Adrenal gland (tissue), 12 donors: ENCODE data around the gene PPP1R9B. TPM values are rescaled to one million over a fixed set of nuclear protein-coding genes. Genes with fewer than 3 reads are reported as not detected.

Experiments
- DNase-seq, 7 donors: peaks; one replicate each; pipeline ENCODE4 v3.0.0-alpha.2; 2019 to 2020
- H3K27ac ChIP-seq, 5 donors: fragments of 200-600 bp; sonication (generic) in 4 of 5; 1 replicate in 3 of 5; 2 replicates in 2 of 5; pipeline versions ENCODE4 v1.5.1 to v1.8.0; 2016 to 2020; ENCODE audit warnings: mild to moderate bottlenecking in 1 of 5
- H3K27me3 ChIP-seq: fragments of 200-600 bp; 2 replicates; pipeline ENCODE4 v1.8.0; 2021
- H3K36me3 ChIP-seq, 2 donors: fragments of 200-600 bp; replicated peaks in 1 of 2; 1 replicate in 1 of 2; 2 replicates in 1 of 2; pipeline versions ENCODE4 v1.5.1 to v1.8.0; 2018 to 2022
- H3K4me1 ChIP-seq, 2 donors: fragments of 200-600 bp; replicated peaks in 1 of 2; 1 replicate in 1 of 2; 2 replicates in 1 of 2; pipeline versions ENCODE4 v1.5.1 to v1.8.0; 2018 to 2021
- H3K4me3 ChIP-seq, 4 donors: fragments of 200-600 bp; sonication (generic) in 3 of 4; one replicate each; pipeline ENCODE4 v1.5.1; 2016 to 2018
- H3K9me3 ChIP-seq, 3 donors: fragments of 200-600 bp; sonication (generic) in 1 of 3; replicated peaks in 1 of 3; 1 replicate in 2 of 3; 2 replicates in 1 of 3; pipeline versions ENCODE4 v1.5.1 to v1.8.0; 2016 to 2021
- POLR2A ChIP-seq, 2 donors: fragments of 450-650 bp; IDR thresholded peaks; one replicate each; pipeline ENCODE4 v1.6.1; 2017; ENCODE audit warnings: antibody characterized with exemption in 2 of 2, mild to moderate bottlenecking in 2 of 2, moderate library complexity in 1 of 2
- WGBS, 4 donors: extraction: QIAGEN DNeasy Blood & Tissue Kit in 2 of 4; methylation state at CpG; one replicate each; pipeline versions ENCODE4 v1.1.5 to v1.1.7; 2013 to 2017; 5-methylcytosine and 5-hydroxymethylcytosine counted together
- intact Hi-C, 2 donors: fragments of 100-400 bp; cut with DNase I; formaldehyde crosslinking; loops; one replicate each; pipeline versions ENCODE4 v1.14.1 to v1.15.0; 2022 to 2023
- polyA plus RNA-seq, 3 donors: library from polyadenylated mRNA; stranded (reverse); fragments of 200-250 nt in 2 of 3; fragments of 350-450 nt in 1 of 3; fragmentation: Illumina TruSeq in 1 of 3; extraction: RNeasy Lipid Tissue Mini Kit (QIAGEN cat#74804) in 1 of 3; gene quantifications; one replicate each; pipeline ENCODE4 v1.2.3, GENCODE V29; 2013 to 2014
- total RNA-seq, 9 donors: library from RNA; depleted of rRNA in 4 of 9; stranded (reverse); fragments of >200 nt in 4 of 9; fragments of 120-200 nt in 1 of 9; fragmentation: NEBNext Ultra II Directional in 1 of 9; extraction: Animal tissue kit (Norgen Biotek cat#: 25700) in 1 of 9; gene quantifications; one replicate each; pipeline versions ENCODE4 v1.1.0 to v1.2.4, GENCODE V29; 2013 to 2023
- TF ChIP-seq, protein P1 (sequence below), 6 experiments: fragments of 450-650 bp in 4 of 6; fragments of 200-600 bp in 2 of 6; sonication (generic) in 1 of 6; IDR thresholded peaks; 1 replicate in 5 of 6; 2 replicates in 1 of 6; pipeline versions ENCODE4 v1.5.1 to v1.8.0; 2016 to 2021; ENCODE audit warnings: antibody characterized with exemption in 6 of 6, mild to moderate bottlenecking in 2 of 6, moderate library complexity in 1 of 6
- donor health status: healthy with polysubstance abuse.
- donor health status: Bipolar disorder and iron deficiency.
- donor health status: DM: yes; HTN: yes; CAD: no.
- donor health status: DM: no; HTN: no; CAD: no.
- donor health status: DM: no; HTN: no; CAD: no.
- donor health status: DM: yes; HTN: yes; CAD: no.

PPP1R9B gene
- total and polyA plus RNA-seq, 12 donors, result 21.8 to 128 (median 52.1) TPM

GRCh38 chr17:50190603-50191358, 40.3 kb upstream of the PPP1R9B start:
- H3K4me3 ChIP-seq, result no peak overlapping the region
- H3K27ac ChIP-seq, result no peak overlapping the region
- H3K36me3 ChIP-seq, result peaks cover 0 to 11% of the 10 kb centered on the region in 2 donors
- TF ChIP-seq POLR2A (IDR thresholded peaks at IDR 0.05), result no peak
- TF ChIP-seq, protein P1, sequence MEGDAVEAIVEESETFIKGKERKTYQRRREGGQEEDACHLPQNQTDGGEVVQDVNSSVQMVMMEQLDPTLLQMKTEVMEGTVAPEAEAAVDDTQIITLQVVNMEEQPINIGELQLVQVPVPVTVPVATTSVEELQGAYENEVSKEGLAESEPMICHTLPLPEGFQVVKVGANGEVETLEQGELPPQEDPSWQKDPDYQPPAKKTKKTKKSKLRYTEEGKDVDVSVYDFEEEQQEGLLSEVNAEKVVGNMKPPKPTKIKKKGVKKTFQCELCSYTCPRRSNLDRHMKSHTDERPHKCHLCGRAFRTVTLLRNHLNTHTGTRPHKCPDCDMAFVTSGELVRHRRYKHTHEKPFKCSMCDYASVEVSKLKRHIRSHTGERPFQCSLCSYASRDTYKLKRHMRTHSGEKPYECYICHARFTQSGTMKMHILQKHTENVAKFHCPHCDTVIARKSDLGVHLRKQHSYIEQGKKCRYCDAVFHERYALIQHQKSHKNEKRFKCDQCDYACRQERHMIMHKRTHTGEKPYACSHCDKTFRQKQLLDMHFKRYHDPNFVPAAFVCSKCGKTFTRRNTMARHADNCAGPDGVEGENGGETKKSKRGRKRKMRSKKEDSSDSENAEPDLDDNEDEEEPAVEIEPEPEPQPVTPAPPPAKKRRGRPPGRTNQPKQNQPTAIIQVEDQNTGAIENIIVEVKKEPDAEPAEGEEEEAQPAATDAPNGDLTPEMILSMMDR (IDR thresholded peaks at IDR 0.05), result no peak
- no peak for DNase-seq
- WGBS, 4 donors, result 81 to 88% (median 83%) methylated on average over 8 of the region's 8 CpGs
- H3K27me3 ChIP-seq, result no peaks in the 10 kb centered on the region
- H3K9me3 ChIP-seq, result no peaks in the 10 kb centered on the region
- intact Hi-C loops, result no loop called here
- H3K4me1 ChIP-seq, result no peaks in the 10 kb centered on the region

DNA sequence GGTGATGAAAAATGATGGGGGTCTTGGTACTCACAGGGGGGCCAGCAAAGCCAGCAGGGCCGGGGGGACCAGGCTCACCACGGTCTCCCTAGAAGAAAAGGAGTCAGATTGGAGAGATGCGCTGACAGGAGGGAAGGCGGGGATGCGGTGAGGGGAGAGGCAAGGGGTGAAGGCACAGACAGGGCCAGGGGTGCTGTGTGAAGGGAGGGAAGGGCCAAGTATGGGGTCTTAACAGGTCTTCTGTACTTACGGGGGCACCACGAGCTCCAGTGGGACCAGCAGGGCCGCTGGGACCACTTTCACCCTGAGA, 39.8 kb upstream of the PPP1R9B start:
- WGBS, 4 donors, result 72 to 85% (median 77%) methylated on average over 8 of the region's 8 CpGs
- Histone ChIP-seq H3K27ac (no peak overlapping the region), H3K27me3 (no peaks in the 10 kb centered on the region), H3K9me3 (no peaks in the 10 kb centered on the region), H3K4me1 (no peaks in the 10 kb centered on the region), H3K36me3 (peaks cover 0 to 11% of the 10 kb centered on the region in 2 donors), H3K4me3 (no peak overlapping the region)
- no peak for TF ChIP-seq POLR2A (IDR thresholded peaks at IDR 0.05)
- TF ChIP-seq, protein P1 (IDR thresholded peaks at IDR 0.05), result no peak
- no peak for DNase-seq
- intact Hi-C loops, result no loop called here

DNA sequence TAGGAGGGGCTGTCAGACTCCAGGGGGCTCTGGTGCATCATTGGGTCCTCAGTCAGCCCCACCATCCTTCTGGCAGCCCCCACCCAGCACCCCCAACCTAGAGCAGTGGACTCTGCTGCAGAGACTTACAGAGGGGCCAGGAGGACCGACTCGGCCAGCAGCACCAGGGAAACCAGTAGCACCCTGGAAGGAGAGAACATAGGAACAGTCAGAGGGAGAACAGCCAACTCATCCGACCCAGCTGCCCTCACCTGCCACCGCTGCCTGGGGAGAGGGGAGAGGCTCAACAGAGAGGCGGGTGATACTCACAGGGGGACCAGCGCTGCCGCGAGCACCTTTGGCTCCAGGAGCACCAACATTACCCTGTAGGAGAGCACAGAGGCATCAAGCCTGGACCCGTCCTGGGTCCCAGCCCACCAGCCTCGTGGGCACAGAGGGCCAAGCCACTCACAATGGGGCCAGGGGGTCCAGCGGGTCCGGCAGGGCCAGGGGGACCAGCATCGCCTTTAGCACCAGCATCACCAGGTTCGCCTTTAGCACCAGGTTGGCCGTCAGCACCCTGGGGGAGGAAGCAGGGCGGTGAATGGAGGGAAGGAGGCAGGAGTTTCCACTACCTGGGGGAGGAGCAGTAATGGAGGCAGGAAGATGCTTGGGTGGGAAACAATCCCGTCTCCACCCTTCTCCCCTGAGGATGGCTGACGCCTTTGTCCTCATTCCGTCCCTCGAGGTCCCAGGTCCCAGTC, 39.2 kb upstream of the PPP1R9B start:
- TF ChIP-seq, protein P1 (IDR thresholded peaks at IDR 0.05), result no peak
- no peak for TF ChIP-seq POLR2A (IDR thresholded peaks at IDR 0.05)
- no peak overlapping the region for H3K27ac ChIP-seq
- H3K4me1 ChIP-seq, result no peaks in the 10 kb centered on the region
- intact Hi-C loops, result no loop called here
- no peak overlapping the region for H3K4me3 ChIP-seq
- DNase-seq, result no peak
- no peaks in the 10 kb centered on the region for H3K27me3 ChIP-seq
- H3K36me3 ChIP-seq, result peaks cover 0 to 11% of the 10 kb centered on the region in 2 donors
- WGBS, 4 donors, result 66 to 80% (median 76%) methylated on average over 12 to 20 of the region's 20 CpGs
- H3K9me3 ChIP-seq, result no peaks in the 10 kb centered on the region

- no peaks in the 10 kb centered on the region for H3K27me3 ChIP-seq
- H3K9me3 ChIP-seq, result no peaks in the 10 kb centered on the region
- no peak for DNase-seq
- no peak overlapping the region for H3K27ac ChIP-seq
- 63 to 84% (median 76%) methylated on average over 7 to 11 of the region's 11 CpGs for WGBS, 4 donors
- H3K4me1 ChIP-seq, result no peaks in the 10 kb centered on the region
- no peak overlapping the region for H3K4me3 ChIP-seq
- peaks cover 0 to 11% of the 10 kb centered on the region in 2 donors for H3K36me3 ChIP-seq
- TF ChIP-seq POLR2A (IDR thresholded peaks at IDR 0.05), result no peak
- TF ChIP-seq, protein P1 (IDR thresholded peaks at IDR 0.05), result no peak
- intact Hi-C loops, result no loop called here
These were observed 38.6 kb upstream of the PPP1R9B start for GRCh38 chr17:50188921-50189549.
